Measurements from ENCODE around the gene LCN12.

Gene LCN12

GRCh38 chr9:136951541-136952320 is at the start of gene LCN12:
LCN12 (plus strand) TSS chr9:136952273; CDS start chr9:136952328, 55 bp downstream.
- TF ChIP-seq CTCF (IDR thresholded peaks at IDR 0.05; ENCODE audit: insufficient read depth, missing control alignments) = no peak
- no peak for FAIRE-seq

GRCh38 chr9:136903041-136903554 is 49.0 kb upstream of the LCN12 start:
- DNase-seq (ENCODE audit: insufficient read length, low spot score) (no peak), FAIRE-seq (no peak)
- TF ChIP-seq CTCF (IDR thresholded peaks at IDR 0.05; ENCODE audit: insufficient read depth, missing control alignments) = no peak

More at GRCh38 chr9:136951541-136952320, at the start of gene LCN12:
- no peak for DNase-seq (ENCODE audit: insufficient read length, low spot score)

GRCh38 chr9:136906266-136906665 is 45.8 kb upstream of the LCN12 start:
- no peak for TF ChIP-seq CTCF (IDR thresholded peaks at IDR 0.05; ENCODE audit: insufficient read depth, missing control alignments)
- no peak for FAIRE-seq
- DNase-seq (ENCODE audit: insufficient read length, low spot score) = no peak

GRCh38 chr9:136907011-136907914 is 44.8 kb upstream of the LCN12 start:
- FAIRE-seq (no peak), DNase-seq (ENCODE audit: insufficient read length, low spot score) (no peak)
- TF ChIP-seq CTCF (IDR thresholded peaks at IDR 0.05; ENCODE audit: insufficient read depth, missing control alignments) = no peak

- TF ChIP-seq CTCF (IDR thresholded peaks at IDR 0.05; ENCODE audit: insufficient read depth, missing control alignments) = no peak
- FAIRE-seq (no peak), DNase-seq (ENCODE audit: insufficient read length, low spot score) (no peak)
Observed at GRCh38 chr9:136910197-136910900, 41.7 kb upstream of the LCN12 start.

GRCh38 chr9:136910901-136911245 is 41.2 kb upstream of the LCN12 start:
- DNase-seq (ENCODE audit: insufficient read length, low spot score) = no peak
- no peak for TF ChIP-seq CTCF (IDR thresholded peaks at IDR 0.05; ENCODE audit: insufficient read depth, missing control alignments)
- FAIRE-seq = no peak
